ENCODE measurements around the gene PDE2A.
"Not testable (repeated sequence)": the region's sequence is repeated elsewhere in the genome, so short reads cannot be mapped to it uniquely, and the experiment has no call there.

Gene PDE2A

DNA sequence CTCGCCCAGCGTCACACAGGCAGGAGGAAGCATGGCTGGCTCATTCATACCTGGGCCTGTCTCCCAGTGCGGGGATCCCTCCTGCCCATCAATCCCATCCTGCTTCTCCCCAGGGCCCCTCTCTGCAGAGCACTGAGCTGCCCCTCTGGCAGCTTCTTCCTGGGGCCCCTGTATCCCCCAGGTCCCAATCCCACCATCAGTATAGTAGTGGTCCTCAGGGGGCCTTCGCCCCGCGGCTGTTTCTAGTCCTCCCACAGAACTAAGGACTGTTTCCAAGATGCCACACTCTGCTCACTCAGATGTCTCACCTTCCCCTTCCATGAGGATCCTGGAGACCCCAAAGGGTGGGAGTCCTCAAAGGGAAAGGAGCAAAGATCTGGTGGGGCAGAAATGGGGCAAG is 97.6 kb downstream of the PDE2A start:
- DNase-seq (ENCODE audit: low read depth), result no peak

DNA sequence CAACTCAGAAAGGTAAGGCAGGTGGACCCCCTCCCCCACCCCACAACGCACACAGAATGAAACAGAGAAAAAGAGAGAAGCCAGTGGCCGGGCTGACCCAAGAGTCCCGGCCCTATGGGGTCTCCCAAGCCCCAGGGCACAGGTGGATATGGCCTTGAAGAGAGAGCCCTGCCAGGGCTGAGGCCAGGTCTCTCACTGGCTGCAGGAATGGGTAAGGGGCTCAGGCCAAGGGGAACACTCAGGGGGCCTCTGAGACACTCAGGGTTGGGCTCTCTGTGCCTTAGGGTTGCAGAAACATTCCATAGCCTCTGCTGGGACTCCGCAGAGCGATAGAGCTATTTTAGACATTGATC is 98.0 kb downstream of the PDE2A start:
- no peak for DNase-seq (ENCODE audit: low read depth)

DNA sequence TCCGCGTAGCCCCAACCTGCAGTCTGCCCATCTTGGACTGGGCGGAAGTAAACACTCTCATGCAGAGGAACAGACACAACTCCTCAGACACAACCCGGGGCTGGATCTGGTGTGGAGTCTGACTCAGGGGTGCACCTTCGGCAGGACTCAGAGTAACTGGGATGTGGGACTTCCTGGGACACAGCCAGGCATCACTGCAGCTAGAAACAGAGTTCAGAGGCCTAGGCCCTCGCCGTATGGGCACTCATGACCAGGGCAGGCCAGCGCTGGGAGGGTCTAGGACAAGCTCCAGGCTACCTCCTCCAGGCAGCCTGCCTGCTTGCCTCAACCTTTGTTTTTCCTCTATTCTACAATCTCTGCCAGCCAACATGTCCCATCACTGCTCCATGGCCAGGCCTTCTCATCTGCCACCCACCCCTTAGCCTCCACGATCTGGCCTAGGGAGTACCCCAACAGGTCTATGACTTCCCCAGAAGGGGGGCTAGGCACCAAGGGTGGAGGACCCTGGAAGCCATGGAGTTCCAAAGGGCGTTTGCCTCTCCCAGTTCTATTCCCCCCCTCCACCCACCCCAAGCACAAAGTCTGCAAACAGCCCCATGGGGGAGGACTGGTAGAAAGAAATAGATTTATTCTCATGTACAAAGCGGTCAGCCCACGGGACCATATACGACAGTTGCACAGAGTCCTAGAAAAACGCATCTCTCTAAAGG is 98.5 kb downstream of the PDE2A start:
- DNase-seq (ENCODE audit: low read depth), result no peak

DNA sequence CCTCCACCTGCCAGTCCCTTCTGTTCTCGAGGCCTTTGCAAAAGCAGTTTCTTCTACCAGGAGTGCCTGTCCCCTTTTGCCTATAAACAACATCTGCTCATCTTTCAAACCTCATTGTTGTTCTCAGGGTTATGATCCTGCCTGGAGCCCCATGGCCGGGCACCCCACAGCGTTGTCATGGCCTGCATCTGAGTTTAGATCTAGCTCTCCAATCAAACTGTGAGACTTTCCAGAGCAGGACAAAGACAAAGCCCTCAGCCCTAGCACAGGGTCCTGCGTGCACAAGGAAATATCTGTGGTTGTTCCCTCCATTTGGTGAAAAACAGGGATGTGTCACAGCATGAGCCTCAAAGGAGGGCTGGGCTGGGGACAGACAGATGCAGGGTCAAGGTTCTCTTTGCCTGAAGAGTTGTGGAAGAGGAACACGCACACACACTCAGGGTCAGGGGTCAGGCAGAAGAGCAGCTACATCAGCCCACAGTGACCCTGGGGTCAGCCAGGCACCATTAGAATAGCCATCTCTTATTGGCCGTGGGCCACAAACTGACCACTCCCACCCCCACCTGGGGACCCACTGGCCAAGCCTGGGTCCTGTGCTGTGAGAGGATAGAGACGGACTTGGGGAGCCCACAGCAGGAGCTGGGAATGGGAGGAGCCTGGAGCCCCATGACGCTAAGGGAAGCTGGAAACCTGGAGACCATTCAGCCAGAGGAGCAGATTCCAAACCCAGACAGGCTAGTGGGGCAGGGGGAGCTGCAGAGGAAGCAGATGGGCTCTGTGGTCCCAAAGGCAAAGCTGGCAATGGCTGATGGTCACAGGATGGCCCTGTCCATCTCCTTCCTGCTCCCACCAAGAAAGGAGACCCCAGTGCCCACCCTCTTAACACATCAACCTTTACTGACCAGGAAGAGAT is 99.4 kb downstream of the PDE2A start:
- DNase-seq (ENCODE audit: low read depth), result no peak

DNA sequence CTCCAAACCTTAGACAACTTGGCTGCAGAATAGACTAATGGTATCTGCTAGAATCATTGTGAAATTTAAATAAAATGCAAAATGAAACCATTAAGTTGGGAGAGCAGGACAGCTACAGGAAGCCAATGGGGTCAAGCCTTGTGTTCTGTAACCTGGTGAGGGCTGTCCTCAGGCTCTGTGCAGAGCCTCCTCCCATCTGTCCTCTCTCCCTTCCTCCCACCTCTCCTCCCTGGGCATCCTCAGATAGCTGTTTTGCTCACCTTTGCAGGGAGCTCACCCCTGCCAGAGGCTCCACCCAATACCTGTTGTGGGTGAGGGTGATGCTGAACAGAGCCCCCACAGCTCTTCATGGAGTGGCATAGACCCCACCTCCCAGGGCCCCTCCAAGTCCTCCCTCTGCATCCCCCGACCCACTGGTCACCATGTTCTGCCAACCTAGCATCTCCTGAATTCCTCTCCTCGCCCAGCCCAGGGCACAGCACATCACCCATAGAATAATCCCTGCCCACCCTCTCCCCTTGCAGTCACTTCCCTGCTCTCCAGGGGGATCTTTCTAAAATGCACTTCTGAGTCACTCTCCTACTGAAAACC is 100.3 kb downstream of the PDE2A start:
- DNase-seq (ENCODE audit: low read depth), result no peak

DNA sequence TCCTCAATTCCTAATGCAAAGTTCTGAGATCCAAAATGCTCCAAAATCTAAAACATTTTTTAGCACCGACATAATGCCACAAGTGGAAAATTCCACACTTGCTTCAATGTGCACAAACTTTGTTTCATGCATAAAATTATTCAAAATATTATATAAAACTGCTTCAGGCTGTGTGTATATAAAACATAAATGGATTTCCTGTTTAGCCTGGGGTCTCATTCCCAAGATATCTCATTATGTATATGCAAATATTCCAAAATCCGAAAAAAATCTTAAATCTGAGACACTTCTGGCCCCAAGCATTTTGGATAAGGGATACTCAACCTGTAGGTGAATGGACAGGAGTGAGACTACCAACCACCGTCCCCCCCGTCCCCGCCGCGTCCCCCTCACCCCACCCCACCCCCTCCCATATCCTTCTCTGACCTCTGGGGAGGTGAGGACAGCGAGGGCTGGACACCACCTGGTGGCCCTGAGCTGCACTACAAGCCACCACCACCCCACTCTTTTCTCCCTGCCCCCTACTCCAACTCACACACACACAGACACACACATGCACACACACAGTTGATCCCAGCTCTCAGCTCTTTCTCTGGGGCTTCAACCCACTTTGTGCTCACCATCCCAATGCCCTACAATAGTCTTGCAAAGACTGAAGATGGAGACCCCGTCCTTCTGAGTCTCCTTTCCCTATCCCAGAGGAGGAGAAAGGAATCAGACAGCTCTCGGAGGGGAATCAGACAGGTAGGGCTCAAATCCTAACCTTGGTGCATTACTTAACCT is 101.0 kb downstream of the PDE2A start:
- DNase-seq (ENCODE audit: low read depth), result peak; percentile 66

DNA sequence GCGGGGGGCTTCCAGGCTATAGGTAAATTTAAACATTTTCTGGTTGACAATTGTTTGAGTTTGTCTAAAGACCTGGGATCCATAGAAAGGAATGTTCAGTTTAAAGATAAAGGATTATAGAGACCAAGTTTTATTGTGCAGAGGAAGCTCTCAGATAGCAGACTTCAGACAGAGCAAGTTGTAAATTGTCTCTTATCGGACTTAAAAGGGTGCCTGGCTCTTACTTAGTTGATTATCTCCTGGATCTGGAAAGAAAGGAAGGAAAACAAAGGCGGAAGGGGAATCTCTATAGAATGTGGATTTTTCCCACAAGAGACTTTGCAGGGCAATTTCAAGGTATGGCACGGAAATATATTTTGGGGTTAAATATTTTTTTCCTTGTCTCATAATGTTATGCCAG is 101.7 kb downstream of the PDE2A start:
- DNase-seq (ENCODE audit: low read depth), result not testable (repeated sequence)

DNA sequence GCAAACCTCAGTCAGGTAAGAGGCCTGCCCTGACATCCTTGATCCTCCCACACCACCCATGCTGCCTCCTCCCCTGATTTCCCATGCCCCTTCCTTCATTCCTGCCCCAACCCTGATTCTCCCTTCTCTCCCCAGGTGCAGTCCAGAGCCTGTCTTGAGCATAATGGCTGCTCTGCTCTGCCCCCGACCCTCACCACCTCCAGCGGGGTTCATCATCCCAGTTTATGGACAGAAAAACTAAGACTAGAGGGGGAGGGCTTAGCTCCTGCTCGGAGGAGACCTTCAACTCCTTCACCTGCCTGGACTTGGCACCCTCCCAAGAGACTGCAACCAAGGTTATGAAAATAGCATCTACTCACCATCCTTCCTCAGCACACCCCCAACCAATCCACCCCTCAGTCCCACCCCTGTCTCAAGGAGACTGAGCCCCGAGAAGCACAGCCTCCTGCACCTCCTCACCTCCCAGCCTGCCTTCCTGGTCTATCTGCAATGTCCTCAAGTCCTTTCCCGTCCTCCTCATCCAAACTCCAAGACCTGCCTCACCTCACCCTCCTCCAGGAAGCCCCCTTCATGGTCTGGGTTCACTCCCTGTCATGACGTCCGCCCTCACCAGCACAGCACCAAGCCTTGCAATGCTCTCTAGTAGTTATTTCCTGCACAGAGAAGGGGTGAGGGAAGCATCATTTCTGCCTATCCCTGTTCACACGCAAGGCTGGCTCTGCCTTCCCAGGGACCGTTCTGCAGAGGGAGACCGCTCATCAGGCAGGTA is 103.1 kb downstream of the PDE2A start:
- no peak for DNase-seq (ENCODE audit: low read depth)

DNA sequence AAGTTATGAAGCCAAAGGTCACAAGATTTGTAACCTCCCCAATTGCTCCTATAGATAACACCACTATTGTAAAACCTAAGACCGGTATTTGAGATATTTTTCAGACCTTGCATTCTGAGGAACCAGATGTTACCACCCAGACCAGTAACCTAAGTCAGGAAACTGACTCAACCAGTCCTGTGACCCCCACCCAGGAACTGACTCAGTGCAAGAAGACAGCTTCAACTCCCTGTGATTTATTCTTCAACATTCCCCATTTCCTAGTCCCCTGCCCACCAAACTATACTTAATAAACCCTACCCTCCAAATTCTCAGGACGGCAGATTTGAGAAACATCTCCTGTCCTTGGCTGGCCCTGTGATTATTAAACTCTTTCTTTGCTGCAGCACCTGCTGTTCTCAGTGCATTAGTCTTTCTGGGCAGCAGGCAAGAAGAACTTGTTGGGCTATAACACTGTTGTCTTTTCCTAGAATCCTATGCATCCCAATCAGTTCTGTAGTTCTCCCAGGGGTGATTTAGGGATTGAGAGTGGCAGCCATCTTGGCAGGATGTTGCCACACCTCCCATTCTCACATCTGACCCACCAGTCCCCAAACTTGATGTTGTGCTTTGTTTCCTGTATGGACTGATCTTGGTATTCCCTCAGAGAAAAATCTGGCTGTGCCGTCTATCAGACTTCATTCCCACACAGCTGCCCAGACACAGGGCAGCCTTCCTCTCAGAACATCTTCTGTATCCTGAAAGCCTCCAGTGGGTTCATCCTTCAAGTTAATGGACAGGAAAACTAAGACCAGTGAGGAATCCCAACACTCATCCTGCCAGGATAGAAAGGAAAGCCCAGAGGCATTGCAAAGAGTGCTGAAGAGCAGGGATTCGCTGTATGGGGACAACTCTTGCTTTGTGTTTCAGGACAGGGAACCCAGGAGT is 104.0 kb downstream of the PDE2A start:
- DNase-seq (ENCODE audit: low read depth), result peak; percentile 96

DNA sequence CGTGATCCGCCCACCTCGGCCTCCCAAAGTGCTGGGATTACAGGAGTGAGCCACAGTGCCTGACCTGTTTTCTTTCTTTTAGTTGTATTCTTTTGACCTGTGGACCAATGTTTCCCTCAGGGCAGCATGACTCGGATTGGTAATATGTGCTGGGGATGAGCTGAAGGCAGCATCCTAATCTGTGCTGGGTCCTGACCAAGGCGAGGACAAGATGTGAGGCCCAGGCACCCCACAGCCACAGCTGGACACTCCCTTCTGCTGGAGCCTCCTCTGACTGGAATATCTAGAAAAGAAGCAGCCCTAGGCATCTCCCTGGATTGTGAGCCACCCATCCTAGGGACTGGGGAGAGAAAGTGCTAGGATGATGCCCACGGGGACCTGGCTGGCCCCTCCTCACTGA is 105.4 kb downstream of the PDE2A start:
- DNase-seq (ENCODE audit: low read depth), result peak; percentile 66

DNA sequence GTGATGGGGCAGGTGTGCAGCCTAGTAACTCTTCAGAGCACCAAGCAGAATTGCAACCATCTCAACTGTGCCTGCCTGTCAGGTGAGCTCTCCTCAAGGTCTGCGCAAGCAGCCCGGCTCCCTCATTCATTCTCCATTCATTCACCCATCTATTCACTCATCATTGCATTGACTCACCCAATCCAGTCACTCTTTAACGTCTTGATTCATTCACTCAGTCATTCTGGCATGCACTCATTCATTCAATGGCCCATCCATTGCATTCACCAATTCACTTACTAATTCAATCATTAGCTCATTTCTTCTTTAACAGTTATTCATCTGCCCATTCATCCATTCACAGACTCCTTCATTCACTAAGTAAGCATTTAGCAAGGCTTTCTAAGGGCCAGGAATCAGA is 111.8 kb downstream of the PDE2A start:
- no peak for DNase-seq (ENCODE audit: low read depth)

DNA sequence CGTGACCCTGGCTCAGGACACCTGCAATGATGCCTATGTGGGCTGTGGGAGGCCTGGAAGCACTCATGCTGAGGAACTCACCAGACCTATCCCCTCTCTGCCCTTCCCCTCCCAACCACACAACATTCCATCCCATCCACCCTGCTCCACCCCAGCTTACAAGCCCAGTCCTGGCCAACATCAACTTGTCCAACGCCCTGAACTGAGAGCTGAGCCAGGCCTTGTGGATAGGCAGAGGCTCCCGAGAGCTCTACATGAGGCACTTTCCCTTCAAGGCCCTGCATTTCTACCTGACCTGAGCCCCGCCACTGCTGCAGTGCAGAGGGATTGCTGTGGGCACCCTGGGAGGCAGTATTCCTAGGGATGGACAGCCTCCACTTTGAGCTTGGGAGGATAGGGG is 112.4 kb downstream of the PDE2A start:
- no peak for DNase-seq (ENCODE audit: low read depth)

DNA sequence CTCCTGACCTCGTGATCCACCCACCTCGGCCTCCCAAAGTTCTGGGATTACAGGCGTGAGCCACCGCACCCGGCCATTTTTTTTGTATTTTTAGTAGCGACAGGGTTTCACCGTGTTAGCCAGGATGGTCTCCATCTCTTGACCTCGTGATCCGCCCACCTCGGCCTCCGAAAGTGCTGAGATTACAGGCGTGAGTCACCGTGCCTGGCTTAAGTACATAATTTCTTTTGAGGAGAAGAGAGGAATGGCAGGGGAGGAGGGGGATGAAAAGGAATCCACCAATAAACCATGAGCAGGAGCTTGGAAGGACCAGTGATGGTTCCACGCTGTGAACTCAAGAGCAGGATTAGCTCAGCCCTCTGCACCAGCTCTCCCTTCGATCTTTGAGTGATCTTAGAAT is 113.4 kb downstream of the PDE2A start:
- not testable (repeated sequence) for DNase-seq (ENCODE audit: low read depth)

DNA sequence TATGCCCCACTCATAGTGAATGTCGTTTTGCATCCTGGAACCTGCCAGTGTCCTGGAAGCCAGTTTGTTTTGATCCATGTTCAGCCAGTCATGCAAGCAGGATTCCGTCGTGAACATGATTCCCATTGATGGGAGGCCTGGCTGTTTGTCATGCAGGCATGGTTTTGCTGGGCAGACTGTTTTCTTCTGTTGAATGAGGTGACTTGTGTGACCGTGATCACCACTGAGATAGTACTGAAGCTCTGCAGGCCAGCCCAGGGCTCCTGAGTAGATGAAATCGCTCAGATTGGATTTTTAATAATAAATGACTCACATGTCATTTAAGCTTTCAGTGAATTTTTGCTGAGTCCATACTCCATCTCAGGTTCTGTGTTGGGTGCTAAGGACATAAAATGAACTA is 117.8 kb downstream of the PDE2A start:
- DNase-seq (ENCODE audit: low read depth), result no peak

DNA sequence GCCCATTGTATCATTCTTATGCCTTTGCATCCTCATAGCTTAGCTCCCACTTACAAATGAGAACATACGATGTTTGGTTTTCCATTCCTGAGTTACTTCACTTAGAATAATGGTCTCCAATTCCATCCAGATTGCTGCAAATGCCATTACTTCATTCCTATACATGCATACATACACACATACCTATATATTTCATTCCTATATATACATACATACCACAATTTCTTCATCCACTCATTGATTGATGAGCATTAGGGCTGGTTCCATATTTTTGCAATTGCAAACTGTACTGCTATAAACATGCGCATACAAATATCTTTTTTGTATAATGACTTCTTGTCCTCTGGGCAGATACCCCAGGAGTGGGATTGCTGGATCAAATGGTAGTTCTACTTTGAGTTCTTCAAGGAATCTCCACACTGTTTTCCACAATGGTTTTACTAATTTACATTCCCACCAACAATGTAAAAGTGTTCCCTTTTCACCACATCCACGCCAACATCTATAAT is 119.2 kb downstream of the PDE2A start:
- not testable (repeated sequence) for DNase-seq (ENCODE audit: low read depth)

DNA sequence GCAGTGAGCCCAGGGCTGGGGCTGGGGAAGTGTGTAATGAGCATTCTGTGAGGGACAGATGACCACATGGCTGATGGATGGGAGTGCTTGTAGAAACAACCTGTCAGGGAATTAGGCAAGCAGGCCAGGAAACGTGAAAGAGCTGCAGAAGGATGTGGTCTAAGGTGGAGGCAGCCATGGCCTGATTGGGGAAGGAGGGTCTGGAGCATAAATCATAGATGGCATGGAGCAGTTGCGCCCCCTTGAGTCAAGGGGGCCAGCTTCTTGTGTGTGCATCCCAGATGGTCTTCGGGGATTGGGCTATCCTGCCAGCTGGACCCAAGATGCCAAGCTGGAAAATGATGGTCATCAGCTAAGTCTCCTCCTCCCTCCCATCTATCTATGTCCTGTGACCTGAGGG is 120.5 kb downstream of the PDE2A start:
- no peak for DNase-seq (ENCODE audit: low read depth)

DNA sequence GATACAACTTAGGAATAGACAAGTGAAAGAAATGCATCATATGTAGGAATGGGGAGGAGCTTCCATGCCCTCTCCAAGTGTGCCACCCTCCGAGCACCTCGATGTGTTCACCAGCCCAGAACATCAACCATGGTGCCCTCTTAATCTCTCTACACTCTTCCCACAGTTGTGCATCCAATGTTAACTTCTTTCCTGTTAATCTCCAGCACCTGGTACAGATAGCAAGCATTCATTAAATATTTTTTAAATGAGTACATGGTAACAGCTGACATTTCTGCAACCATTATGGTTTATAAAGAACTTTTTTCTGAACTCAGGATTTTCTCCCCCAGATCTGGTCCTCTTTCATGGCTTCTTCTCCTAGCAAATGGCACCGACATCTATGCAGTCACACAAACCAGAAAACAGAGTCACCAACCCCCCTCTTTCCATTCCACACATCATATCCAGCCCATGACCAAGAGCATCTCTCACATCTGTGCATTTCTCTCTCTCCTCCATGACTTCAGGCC is 121.8 kb downstream of the PDE2A start:
- no peak for DNase-seq (ENCODE audit: low read depth)

DNA sequence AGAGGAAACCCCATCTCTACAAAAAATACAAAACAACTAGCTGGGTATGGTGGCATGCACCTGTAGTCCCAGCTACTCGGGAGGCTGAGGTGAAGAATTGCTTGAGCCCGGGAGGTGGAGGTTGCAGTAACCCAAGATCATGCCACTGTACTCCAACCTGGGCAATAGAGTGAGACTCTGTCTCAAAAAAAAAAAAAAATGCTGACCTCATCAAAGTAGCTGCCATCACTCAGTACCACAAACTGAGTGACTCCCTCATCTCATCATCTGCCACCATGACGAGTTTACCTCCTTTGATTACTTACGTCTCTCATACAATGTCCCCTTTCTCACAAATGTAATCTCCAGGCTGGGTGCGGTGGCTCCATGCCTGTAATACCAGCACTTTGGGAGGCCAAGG is 122.7 kb downstream of the PDE2A start:
- DNase-seq (ENCODE audit: low read depth), result no peak

DNA sequence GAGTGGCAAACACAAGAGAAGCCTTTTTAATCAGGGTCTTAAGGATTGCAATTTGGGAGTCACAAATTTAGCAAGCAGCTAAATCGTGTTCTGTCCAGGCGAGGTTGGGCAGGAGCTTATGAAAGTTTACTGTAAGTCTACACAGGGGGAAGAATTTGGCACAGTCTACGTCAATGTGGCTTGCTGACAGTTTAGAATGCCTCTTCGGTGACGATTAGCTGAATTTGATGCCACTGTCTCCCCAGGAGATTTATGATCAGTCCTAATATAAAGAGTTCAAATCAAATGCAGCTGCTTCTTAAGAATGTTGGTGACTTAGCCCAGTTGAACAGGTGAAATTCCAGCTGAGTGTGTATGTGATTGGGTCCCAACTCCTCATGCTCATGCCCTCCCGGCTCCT is 125.8 kb downstream of the PDE2A start:
- no peak for DNase-seq (ENCODE audit: low read depth)

DNA sequence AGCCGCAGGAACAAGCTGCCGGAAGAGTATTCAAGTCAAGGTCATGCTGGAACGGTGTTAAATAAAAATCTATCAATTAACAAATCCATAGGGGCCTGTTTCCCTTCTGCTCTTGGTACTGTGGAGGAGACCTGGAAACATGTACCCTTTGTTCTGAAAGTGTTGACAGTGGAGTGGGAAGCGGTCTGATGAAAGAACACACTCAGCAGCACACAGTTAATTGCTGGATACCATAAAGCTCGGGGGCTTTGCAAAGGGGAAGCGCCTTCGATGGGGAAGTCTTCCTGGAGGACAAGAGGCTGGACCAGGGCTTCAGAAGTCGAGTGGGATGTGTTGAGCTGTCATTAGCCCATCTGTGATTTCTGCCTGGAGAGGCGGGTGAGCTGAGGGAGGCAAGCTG is 127.4 kb downstream of the PDE2A start:
- DNase-seq (ENCODE audit: low read depth), result no peak
